Fibroblast of skin of abdomen (primary cell): ENCODE measurements around the gene SH2D3C.

Source experiments
- DNase-seq: peaks from one replicate; pipeline ENCODE4 v3.0.0-alpha.2; 2013

SH2D3C gene

GRCh38 chr9:127738666-127739065, 39.8 kb downstream of the SH2D3C start:
- no peak for DNase-seq

DNA sequence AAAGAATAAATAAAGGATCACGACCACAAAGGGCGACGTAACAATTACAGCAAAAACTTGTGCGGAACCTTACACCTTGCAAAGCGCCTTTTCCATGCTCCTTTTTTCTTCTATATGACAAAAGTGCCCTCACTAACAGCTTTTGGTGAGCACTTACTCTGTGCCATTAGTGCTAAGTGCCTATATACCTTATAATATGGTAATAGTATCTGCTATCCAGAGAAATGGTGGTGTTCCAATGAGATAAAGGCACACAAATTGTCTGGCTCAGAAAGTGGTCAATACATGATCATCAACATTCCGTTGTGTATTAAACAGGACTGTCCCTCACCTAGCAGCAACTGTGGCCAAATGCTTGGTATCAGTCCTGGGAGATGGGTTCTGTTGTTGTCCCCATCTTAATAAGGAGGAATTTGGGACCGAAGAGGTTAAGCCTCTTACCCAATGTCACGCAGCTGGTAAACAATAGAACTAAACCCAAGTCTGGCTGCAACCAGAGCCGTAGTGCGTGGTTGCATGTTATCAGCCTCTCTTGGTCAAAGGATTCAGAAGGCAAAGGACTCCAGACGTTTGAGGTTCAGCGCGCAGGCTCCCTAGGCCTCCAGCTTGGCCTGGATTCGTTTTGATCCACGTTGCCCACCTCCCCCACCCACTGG, 42.8 kb downstream of the SH2D3C start:
- no peak for DNase-seq

DNA sequence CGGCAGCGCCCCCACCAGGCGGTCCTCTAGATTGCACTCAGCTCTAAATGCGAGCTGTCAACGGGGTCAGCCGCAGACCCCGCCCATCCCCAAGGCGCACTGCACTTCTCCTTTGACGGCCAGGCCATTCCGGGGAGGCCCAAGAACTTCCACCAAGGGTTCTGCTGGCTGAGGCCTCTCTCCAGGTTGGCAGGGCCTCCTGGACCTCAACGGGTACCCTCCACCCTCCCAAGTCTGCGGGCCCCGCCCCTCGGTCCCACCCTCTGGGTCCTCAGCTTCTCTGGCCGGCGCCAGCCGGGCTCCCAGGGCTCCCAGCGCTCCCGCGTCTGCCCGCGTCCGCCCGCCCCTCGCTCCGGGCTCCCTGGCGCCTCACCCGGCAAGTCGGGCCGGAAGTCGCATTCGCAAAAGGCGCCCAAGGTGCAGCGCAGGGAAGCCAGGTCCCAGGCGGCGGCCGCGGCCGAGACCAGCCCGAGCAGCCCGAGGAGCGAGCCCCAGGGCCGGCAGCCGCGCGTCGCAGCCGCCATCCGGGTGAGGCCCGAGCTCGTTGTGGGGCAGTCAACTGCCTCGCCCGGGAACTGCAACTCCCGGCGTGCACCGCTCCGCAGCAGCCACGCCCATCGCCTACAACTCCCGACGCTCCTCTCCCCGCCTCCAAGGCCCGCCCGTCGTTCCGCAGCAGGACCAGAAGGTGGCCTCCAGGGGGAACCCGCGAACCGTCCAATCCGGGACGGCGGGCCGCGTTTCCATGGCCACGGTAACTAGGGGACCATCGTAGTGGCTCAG, 43.5 kb downstream of the SH2D3C start, which contains the start of gene TOR2A:
Gene TOR2A (minus strand): TSS at position 548 of the 783 bp plus-strand sequence. CDS start 24 bp downstream, at position 524.
- DNase-seq: peak; percentile 95

DNA sequence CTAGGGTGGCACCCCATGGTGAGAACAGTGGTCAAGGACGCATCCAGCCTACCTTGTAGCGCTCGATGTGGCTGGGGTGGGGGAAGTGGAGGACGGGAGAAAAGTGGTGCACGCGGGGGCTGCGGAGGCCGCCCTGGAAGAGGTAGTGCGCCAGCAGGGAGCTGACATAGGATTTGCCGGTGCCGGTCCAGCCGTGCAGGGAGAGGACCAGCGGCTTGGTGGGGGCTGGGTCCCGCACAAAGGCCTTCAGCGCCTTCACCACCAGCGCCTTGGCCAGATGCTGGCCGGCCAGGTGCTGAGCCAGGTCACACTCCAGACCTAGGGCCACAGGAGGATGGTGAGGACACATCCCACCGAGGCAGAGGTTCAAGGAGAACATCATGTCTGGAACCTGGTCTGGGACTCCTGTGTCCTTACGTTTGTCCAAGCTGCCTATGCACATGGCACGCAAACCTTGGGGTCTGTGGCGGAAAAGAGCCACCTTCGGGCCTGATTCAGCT, 44.2 kb downstream of the SH2D3C start:
- DNase-seq: no peak

- no peak for DNase-seq
Measured at GRCh38 chr9:127733614-127734013, 44.9 kb downstream of the SH2D3C start.

GRCh38 chr9:127732444-127732843, 46.0 kb downstream of the SH2D3C start:
- no peak for DNase-seq

GRCh38 chr9:127731938-127732337, 46.5 kb downstream of the SH2D3C start:
- no peak for DNase-seq

DNA sequence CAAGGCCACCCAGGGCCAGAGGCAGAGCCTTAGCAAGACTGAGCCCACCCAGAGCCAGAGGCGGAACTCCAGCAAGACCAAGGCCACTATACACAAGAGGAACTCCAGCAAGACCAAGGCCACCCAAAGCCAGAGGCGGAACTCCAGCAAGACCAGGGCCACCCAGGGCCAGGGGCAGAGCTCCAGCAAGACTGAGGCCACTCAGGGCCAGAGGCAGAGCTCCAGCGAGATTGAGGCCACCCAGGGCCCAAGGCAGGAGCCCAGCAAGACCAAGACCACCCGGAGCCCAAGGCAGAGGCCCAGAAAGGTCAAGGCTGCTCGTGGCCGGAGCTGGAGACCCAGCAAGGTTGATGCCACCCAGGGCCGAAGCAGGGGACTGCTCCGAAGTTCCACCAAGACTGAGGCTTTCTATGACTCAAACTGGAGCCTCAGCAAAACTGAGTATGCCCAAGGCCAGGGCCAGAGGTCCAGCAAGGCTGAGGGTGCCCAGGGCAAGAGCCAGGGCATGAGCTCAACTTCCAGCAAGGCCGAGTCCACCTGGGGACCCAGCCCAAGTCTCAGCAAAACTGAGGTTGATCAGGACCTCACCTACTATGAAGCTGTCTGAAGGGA, 47.6 kb downstream of the SH2D3C start:
- DNase-seq: no peak

GRCh38 chr9:127730262-127730661, 48.2 kb downstream of the SH2D3C start:
- no peak for DNase-seq

- no peak for DNase-seq
Measured at GRCh38 chr9:127729522-127730256, 48.8 kb downstream of the SH2D3C start.

- no peak for DNase-seq
Measured at GRCh38 chr9:127728808-127729207, 49.7 kb downstream of the SH2D3C start.

- no peak for DNase-seq
Measured at GRCh38 chr9:127726871-127727270, 51.6 kb downstream of the SH2D3C start.

- no peak for DNase-seq
Measured at GRCh38 chr9:127724012-127724411, 54.5 kb downstream of the SH2D3C start.

- peak; percentile 64 for DNase-seq
Measured at GRCh38 chr9:127723444-127723843, 55.0 kb downstream of the SH2D3C start.

- DNase-seq: no peak
Measured at GRCh38 chr9:127723013-127723412, 55.5 kb downstream of the SH2D3C start.

GRCh38 chr9:127722055-127722745, 56.3 kb downstream of the SH2D3C start:
- DNase-seq: no peak

- DNase-seq: no peak
Measured at GRCh38 chr9:127721391-127721821, 57.1 kb downstream of the SH2D3C start.

DNA sequence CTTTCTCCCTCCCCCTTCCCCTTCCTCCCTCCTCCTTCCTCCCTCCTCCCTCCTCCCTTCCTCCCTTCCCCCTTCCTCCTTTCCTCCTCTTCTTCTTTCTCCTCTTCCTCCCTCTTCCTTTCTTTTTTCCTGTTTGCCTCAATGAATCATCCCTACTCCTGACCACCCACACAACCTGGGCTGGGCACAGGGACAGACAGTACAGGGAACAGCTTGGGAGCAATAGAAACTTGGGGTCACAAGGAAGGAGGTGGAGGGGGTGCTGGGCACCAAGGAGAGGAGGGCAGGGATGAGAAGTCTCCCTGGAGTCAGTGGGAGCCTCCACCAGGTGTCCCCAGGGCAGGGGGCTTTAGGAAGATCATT, 57.6 kb downstream of the SH2D3C start:
- DNase-seq: no peak

- no peak for DNase-seq
Measured at GRCh38 chr9:127720031-127720864, 58.2 kb downstream of the SH2D3C start.

DNA sequence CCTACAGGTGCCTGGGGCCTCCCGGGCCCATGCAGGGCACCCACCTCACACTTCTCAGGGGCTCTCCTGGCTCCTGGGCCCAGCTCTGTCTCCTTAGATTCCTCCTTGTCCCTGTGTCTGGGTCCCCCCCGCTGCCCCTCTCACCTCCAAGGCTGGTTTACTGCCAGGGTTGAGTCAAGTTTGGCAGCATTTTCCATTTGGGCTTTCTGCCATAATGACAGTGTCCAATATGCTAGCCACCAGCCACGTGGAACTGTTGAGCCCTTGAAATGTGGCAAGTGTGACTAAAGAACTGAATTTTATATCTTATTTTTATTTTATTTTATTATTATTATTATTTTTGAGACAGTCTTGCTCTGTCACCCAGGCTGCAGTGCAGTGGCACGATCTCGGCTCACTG, 60.7 kb downstream of the SH2D3C start:
- no peak for DNase-seq

DNA sequence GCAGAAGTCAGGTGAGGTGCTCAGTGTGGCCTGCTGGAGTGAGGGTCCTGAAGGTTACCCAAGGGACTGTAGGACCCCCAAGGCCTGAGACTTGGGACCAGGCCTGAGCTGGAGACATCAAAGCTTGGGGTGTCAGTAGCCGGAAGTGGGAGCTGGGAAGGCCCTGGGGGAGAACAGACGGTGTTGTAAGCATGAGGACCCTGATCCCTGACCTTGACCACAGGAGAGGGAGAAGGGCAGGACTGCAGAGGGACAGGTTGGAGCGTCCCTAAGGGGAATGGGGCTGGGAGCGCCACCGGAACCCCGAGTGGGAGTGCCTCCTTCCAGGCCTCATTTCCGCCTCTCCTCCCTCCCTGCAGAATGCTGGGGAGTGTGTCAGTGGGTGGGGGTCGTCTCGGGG, 62.1 kb downstream of the SH2D3C start:
- no peak for DNase-seq
